HG02571 (cell line): ENCODE data around the gene ZNF319.
"Not testable (repeated sequence)": the region's sequence is repeated elsewhere in the genome, so short reads cannot be mapped to it uniquely, and the experiment has no call there.

Experiments used
- ATAC-seq: cut with Tn5 transposase; IDR thresholded peaks from one replicate; pipeline ENCODE4 v1.9.1; 2021; ENCODE audit warnings: mild to moderate bottlenecking, moderate library complexity; ENCODE audit not compliant: unreplicated experiment

The ZNF319 gene

DNA sequence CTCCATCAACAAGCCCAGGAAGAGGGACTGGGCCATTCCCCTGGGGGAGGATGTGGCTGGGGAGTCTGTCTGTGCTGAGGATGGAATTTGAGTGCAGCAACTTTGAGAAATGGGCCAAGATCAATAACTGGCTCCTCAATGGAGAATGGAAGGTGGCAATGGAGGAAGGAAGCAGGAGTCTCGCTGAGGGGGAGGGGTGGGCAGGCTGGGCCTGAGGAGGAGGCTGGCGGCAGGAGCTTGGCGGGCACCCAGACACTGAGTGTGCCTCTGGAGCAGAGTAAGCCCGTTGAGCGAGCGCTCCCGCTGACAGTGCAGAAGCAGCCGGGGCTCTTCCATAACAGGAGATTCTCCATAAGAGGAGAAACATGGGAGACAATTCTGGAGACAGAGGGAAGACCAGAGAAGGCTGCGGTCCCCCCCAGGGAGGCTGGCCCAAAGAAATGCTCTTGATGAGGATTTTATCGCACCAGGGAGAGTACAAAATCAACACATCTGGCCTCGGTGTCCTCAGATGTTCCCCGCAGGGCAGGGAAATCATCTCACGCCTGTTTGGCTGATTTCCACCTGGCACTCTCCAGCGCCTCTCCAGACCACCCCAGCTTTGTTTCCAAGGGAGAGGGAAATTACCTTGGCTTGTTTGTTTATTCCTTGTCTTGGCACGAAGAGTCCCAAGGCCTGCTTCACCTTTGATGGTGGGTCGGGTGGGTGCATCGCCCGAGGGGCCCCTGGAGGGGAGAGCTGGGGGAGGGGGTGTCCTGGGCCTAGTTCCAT, 22.3 kb upstream of the ZNF319 start:
- no peak for ATAC-seq

DNA sequence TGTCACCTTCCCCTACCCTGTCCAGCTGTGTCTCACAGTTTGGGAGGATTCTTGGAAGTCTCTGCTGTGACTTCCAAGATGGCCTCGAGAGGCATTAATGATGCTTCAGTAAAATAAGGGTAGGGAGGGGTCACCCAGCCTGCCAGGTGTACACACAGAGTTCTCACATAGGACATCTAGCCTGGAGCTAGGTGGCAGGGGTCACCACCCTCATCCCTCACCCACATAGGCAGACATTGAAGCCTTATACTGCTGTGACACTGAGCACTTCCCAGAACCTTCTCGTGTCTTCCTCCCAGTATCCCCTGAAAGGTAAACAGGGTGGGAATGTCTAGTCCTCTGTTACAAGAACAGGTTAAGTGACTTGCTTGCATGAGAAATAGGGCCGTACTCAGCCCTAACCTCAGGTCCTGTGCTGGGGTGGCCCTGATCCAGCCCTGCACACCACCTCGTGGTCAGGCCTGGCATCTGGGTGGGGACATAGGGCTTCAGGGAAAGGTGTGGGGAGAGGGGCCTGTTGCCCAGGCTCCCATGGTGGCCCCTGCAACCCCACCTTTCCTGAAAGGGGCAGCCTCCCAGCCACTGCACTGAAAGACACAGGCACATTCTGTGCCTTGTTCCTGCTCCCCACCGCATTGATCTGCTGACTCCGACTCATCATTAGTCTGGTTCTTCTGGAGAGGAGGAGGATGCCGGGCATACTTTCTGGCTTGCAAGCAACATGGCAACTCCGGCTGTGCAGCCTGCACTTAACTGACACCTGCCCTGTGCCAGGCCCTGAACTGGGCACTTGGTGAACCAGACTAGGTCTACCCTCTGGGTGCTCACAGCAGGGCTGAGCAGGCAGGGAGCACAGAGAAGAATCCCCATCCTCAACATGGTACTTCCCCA, 21.4 kb upstream of the ZNF319 start:
- no peak for ATAC-seq

DNA sequence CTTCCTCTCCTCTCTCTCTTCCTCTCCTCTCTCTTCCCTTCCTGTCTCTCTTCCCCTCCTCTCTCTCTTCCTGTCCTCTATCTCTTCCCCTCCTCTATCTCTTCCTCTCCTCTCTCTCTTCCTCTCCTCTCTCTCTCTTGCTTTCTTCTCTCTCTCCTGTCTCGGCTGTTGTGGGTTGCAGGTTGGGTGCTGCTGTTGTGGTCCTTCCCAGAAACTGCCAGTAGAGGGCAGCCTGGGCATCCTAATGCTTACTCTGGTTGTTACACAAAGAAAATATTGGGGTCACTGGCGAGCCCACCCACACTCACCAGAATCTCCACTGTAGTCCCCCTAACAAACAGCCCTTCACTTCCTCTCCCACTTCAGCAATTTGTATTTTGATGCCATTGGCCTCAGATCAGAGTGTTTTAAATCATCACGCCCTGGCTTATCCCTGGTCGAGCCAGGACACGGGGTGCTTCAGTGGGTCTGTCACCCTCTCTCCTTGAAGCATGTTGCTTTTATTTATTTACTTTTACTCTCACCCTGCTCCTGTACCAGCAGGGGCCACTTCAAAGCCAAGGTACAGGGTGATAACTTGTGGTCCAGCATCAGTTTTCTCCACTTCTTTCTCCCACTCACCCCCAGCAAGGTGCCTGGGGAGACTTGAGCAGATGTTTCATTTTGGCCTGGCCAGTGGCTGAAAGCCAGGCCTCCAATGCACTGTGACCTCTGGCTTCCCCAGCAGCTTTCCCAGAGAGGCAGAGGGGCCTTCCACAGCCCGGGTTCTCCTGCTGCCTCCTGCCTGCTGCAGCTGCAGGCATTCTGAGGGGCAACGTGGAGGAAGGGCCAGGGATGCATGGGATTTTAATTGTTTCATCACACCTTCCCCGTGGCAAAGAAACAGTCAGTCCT, 20.4 kb upstream of the ZNF319 start:
- no peak for ATAC-seq

DNA sequence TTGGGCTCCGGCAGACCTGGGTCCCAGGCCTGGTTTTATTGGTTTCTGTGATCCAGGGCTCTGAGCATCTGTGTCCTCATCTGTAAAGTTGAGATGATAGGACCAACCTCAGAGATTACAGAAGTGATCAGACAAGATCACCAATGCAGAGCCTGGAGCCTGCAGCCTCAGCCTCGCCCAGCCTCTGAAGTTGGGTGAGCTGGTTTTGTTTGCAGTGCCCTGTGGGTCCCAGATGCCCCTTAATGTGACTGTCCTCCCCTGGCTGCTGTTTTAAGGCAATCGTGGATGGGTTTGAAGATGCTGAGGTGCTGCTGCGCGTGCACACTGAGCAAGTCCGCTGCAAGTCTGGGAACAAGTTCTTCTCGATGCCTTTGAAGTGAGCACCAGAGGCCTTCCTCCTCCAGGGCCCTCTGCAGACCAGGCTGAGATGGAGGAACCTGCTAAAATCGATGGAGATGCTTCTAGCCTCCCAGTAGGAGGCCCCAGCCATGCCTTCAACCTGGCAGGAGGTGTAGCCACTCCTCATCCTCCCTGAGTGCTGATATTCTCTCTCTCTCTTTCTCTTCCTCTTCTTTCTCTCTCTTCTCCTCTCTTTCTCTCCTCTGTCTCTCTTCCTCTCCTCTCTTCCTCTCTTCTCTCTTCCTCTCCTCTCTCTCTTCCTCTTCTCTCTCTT, 19.5 kb upstream of the ZNF319 start:
- no peak for ATAC-seq

DNA sequence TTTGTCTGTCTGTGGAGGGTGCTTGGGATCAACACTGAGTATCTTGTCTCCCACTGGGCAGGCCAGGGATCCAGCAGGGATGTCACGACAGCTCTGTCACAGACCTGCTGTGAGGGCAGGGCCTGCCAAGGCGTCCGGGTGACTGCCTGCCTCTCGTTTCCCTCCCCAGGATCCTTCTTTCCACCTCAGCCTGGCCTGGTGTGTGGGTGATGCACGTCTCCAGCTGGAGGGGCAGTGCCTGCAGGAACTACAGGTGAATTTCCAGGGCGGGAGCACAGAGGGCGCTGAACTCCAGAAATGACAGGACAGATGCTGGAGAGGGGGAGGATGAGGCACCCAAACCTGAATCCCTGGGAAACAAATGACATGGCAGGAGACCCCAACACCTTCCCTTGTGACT, 18.3 kb upstream of the ZNF319 start:
- ATAC-seq, result no peak

DNA sequence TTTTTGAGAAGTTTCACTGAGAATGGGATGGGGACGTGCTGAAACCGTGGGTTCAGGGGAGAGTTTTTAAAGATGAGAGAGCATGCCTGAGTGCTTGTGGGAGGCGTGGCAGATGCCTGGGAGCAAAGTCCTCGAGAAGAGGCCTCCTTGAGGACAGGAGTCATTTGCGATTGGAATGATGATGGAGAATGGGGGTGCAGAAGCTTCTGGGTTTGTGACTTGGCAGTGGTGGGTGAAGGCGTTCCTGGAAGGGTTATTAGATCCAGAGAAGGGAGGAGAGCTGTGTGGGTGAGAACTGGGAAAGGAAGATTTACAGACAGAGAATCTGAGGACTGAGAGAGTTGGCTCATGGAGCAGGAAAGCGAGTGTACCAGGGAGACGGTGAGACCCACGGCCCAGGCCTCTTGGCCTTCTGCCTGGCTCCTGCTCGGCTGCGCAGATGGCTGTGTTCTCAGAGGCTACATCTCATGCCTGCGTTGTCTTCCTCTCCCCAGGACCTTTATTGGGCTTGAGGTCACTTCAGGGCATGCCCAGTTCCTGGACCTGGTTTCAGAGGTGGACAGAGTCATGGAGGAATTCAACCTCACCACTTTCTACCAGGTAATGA, 16.5 kb upstream of the ZNF319 start:
- no peak for ATAC-seq

DNA sequence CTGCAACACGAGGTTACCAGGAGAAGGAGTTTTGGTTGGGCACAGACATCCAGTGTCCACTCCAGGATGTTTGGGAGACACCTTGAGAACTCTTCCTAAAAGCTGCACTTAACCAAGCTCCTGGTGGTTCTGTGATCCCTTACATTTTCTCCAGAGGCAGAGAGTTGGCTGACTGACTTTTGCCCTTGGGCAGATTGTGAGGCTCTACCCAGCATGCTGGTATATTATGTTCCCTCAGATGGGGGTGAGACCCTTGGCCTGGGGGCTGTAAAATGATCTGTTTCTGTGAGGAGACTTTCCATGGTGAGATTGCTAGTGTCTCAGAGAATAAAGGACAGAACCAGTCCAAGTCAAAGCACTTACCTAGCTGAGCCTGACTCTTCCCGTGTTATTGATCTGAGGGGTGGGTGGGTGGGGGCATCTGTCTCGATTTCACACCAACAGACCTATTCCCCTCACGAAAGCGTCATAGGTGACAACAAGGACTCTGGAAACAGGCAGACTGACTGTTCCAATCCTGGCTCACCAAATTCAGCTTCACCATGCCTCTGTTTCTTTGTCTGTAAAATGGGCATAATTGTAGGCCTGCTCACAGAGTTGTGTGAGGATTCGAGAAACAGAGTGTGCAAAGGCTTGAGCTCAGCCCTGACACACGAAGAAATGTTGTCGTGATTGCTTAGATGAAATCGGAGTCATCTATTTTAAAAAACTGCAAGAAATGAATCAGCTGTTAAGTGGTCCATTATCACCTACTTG, 12.9 kb upstream of the ZNF319 start:
- ATAC-seq, result no peak

DNA sequence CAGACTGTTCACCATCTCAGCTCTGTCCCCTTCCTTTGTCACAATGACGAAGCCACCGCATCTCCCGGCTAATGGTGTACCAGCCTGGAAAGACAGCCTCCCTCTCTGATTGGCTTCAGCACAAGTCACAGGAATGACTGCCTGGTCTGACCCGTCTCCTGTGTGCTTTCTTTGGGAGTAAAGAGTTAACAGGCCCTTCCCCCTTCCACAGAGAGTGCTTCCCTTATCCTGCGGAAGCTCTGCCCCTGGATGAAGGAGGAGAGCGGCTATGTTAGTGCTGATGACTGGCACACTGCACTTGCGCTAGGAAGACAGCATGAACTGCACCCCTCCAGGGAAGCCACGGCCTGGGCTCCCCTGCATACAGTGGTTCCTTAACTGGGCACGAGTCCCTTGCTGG, 12.0 kb upstream of the ZNF319 start:
- no peak for ATAC-seq

DNA sequence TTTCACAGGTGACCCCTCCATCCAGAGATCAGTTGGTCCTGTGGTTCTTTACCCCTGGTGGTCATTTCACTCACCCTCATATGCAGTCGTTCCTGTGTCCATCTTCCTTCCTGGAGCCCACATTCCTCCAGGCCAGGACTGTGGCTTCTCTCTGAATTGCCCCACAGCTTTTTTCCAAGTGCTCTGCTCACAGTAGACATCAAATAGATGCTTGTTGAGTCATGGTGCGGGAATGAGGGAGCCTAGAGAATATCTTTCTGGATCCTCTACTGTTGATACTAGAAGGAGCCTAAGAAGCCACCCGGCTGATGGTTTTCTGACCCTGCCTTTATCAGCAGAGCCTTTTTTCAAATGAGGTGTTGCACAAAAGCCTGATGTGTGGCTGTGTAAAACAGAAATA, 11.2 kb upstream of the ZNF319 start:
- no peak for ATAC-seq

DNA sequence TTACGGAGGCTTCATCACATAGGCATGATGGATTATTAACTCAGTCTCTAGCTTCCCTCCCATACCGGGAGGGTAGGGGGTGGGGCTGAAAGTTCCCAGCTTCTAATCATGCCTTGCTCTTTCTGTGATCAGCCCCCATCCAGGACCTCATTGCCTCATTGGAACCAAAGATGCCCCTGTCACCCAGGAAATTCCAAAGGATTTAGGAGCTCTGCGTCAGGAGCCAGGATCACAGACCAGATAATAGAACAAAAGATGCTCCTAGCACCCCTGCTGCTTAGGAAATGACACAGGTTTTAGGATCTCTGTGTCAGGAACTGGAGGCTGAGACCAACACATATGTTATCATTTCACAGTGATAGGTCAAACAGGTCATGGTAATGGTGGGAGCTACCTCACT, 10.4 kb upstream of the ZNF319 start:
- ATAC-seq, result no peak

DNA sequence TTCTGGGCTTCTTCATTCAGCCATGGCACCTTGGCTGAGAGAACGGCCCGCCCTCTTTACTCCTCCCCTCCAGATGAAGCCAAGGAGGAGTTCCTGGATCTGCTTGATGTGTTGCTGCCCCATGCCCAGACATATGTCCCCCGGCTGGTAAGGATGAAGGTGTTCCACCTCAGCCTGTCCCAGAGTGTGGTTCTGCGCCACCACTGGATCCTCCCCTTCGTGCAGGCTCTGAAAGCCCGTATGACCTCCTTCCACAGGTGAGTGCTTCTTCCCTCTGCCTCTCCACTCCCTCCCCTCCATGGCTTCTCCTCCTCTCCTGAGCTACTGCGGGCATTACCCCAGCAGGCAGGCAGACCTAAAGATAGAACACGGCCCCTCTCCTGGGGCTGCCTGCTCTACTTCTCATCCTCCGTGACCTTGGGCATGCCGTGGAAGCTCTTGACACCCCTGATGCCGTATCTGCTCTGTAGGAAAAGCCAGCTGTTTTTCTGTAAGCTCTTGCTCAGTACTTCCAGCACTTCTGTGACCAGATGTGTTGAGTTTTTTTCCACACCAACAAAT, 9.5 kb upstream of the ZNF319 start:
- ATAC-seq, result no peak

DNA sequence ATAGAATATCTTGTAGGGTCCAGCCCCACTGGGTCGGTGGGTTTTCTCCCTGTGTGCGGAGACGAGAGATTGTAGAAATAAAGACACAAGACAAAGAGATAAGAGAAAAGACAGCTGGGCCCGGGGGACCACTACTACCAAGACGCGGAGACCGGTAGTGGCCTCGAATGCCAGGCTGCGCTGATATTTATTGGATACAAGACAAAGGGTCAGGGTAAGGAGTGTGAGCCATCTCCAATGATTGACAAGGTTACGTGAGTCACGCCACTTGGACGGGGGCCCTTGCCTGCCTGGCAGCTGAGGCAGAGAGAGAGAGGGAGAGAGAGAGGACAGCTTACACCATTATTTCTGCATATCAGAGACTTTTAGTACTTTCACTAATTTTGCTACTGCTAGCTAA, 4.3 kb upstream of the ZNF319 start:
- not testable (repeated sequence) for ATAC-seq

DNA sequence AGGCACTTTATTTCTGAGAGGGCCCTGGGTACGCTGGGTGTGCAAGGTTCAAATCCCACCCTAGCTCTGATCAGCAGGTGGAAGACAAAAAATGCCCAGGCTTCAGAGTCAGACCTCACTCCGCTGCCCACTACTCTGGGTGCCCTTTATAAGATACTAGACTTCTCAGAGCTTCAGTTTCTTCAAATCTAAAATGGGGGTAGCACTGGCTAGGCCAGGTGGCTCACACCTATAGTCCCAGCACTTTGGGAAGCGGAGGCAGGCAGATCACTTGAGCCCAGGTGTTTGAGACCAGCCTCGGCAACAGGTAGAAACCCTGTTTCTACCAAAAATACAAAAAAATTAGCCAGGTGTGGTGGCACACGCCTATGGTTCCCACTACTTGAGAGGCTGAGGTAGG, 2.5 kb upstream of the ZNF319 start:
- ATAC-seq, result no peak

DNA sequence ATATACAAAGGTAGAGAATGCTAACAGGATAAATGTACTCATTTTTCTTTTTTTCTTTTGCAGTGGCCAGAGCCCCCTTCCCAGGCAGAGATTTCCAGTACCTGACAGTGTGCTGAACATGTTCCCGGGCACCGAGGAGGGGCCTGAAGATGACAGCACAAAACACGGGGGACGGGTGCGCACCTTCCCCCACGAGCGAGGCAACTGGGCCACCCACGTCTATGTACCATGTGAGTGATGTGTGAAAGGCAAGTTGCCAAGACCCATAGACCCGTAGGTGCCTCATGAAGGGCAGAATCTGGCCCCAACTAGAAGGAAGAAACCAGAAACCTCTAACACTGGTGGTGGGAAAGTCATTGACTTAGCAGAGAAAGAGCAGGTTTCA, 1.9 kb upstream of the ZNF319 start:
- ATAC-seq, result no peak

DNA sequence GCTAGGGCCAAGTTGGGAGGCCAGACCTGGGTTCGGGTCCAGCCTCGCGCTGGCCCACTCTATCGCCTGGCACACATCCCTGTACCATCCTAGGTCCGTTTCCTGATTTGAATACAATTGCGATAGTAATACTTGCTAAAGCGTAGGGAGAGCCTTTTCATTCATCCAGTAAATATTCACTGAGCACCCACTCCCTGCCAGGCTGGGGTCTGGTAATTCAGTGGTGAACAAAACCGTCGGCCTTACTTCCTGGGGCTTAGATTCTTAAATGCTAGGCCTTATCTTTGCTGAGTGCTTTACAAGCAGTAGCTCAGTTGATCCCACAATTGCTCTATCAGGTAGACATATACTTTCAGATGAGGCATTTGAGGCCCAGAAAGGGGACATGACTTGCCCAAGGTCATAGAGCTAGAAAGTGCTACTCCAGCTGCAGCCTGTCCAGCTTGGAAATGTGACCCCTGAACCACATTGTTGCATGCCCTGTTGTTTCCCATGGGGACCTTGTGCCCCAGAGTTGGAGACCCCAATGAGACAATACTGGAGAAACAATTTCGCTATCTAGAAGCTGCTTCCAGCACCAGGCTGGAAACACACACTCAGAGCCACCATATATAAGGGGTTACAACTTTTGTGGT, 1.4 kb upstream of the ZNF319 start:
- no peak for ATAC-seq

DNA sequence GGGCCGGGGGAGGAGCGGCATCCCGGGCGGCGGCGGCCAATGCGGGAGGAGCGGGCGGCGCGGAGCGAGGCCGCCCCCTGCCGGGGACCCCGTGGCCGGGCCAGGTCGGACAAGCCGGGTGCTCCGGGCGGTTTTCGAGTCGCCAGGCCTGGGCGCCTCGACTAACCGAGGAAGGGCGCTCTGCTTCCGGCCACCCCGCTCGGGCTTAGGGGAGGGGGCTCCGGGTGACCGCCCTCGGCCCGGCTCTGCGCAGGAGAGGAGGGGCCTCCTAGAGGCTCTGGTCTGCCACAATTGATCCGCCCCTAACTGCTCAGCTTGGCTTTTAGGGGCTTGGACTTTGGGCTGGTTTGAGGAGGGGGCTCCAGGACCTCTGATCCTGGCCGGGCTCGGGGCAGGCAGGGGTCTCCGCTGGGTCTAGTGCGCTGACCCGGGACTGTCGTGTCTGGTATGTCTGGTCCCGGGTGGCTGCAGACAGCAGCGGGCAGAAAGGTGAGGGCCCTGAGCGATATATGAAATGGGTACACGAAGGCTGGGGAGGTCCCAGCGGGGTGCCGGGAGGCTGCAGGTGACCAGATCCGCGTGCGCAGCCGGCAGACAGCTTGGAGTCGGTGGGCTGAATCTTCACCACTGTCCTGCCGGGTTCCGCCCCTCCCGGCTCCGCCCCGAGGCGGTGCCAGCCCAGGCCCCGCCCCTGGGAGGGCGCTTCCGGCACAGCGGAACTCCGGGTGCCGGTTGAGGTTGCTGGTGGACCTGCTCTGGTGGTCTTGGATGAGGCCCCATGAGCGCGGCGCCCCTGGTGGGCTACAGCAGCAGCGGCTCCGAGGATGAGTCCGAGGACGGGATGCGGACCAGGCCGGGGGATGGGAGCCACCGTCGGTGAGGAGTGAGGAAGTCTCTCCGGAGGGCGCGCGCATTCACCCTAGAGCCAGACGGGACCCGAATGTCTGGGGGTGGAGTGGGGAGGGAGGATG, 519 bp upstream of the ZNF319 start, which contains the start of gene USB1:
TSS of gene USB1 (plus strand) at position 702 of the 971 bp plus-strand sequence. CDS start at position 779, 77 bp downstream.
- ATAC-seq, result peak; percentile 73

DNA sequence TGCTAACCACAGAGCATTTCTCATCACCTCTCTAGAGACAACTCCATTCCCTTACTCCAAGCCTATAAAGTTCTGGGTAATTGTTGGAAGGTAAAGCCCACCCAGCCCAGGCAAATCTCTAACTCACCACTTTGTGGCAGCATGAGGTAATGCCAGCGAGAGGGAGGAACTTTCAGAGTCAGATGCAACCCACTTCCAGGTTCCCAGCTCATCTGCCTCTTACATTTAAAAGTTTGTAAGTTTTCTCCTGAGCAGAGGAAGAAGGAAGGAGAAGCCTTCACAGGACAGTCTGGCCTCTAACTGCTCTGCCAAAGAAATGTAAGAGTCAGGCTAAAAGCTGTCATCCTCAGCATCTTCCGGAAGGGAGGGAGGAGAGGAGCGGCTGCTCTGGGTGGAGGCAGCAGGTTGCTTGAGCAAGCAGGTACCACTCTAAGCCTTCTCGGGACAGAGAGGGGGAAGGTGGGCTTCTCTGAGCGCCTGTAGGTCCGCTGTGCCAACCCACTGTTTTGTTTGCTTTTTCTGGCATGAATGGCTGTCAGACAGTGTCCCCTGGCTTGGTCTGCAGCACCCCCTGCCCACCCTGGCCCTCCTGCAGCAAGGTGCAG, 1.0 kb downstream of the ZNF319 start:
- no peak for ATAC-seq
